Neutrophil (primary cell): ENCODE measurements around the gene CLCN2.
A peak's percentile ranks its signal among the peaks of the same experiment; 100 is the strongest.

Experiments used
- H3K27ac ChIP-seq: fragments of 200-600 bp; sonication (generic); 2 replicates; pipeline ENCODE4 v1.5.1; 2016; ENCODE audit warnings: mild to moderate bottlenecking, moderate library complexity
- H3K27me3 ChIP-seq: fragments of 200-600 bp; sonication (generic); 2 replicates; pipeline ENCODE4 v1.6.0; 2016; ENCODE audit warnings: mild to moderate bottlenecking
- H3K36me3 ChIP-seq: fragments of 200-600 bp; sonication (generic); 2 replicates; pipeline ENCODE4 v1.5.1; 2017
- H3K4me1 ChIP-seq, 2 experiments: fragments of 200-600 bp in 1 of 2; sonication (generic) in 1 of 2; 1 replicate in 1 of 2; 2 replicates in 1 of 2; pipeline versions ENCODE4 v1.5.1 to v1.6.1; 2013 to 2016; ENCODE audit warnings: low read depth in 1 of 2, low read length in 1 of 2, mild to moderate bottlenecking in 1 of 2, moderate library complexity in 1 of 2; ENCODE audit not compliant: control insufficient read depth in 1 of 2, insufficient read depth in 1 of 2
- H3K4me3 ChIP-seq, 2 experiments: fragments of 200-600 bp in 1 of 2; sonication (generic) in 1 of 2; 1 replicate in 1 of 2; 2 replicates in 1 of 2; pipeline ENCODE4 v1.5.1; 2013 to 2016; ENCODE audit warnings: low read depth in 1 of 2, low read length in 1 of 2, mild to moderate bottlenecking in 1 of 2, moderate library complexity in 1 of 2
- H3K9me3 ChIP-seq: fragments of 200-600 bp; sonication (generic); 2 replicates; pipeline ENCODE4 v1.5.1; 2016
- CTCF ChIP-seq: fragments of 200-600 bp; sonication (generic); IDR thresholded peaks from 2 replicates; pipeline ENCODE4 v1.5.1; 2016; ENCODE audit warnings: antibody characterized with exemption

Gene CLCN2

GRCh38 chr3:184379358-184380184 is 18.2 kb upstream of the CLCN2 start, which contains the start of gene CHRD:
CHRD (plus strand) TSS chr3:184380054; CDS start chr3:184380319, 265 bp downstream.
- no peak for TF ChIP-seq CTCF
- no peaks in the 10 kb centered on the region for H3K36me3 ChIP-seq
- H3K4me1 ChIP-seq, result peaks cover 17% of the 10 kb centered on the region in 2 experiments
- peaks cover 99% of the 10 kb centered on the region for H3K27me3 ChIP-seq
- peak within 1 kb of the TSS in 1 of 2 experiments; percentile 18 for H3K4me3 ChIP-seq
- no peaks in the 10 kb centered on the region for H3K9me3 ChIP-seq
- H3K27ac ChIP-seq, result no peak within 1 kb of the TSS

- no peak overlapping the region for H3K4me3 ChIP-seq
- no peak for TF ChIP-seq CTCF
Measured at GRCh38 chr3:184378651-184379357, 17.4 kb upstream of the CLCN2 start.

GRCh38 chr3:184377882-184378445 is 16.6 kb upstream of the CLCN2 start, which contains the start of gene THPO:
THPO (minus strand) TSS chr3:184378207; CDS start chr3:184376259, 1,948 bp downstream.
- no peak for TF ChIP-seq CTCF
- Histone ChIP-seq H3K4me1 (peaks cover 17% of the 10 kb centered on the region in 2 experiments), H3K36me3 (no peaks in the 10 kb centered on the region), H3K9me3 (no peaks in the 10 kb centered on the region), H3K27me3 (peaks cover 100% of the 10 kb centered on the region), H3K27ac (no peak within 1 kb of the TSS), H3K4me3 (no peak within 1 kb of the TSS)

More at GRCh38 chr3:184378651-184379357, 17.4 kb upstream of the CLCN2 start:
- no peaks in the 10 kb centered on the region for H3K9me3 ChIP-seq
- peaks cover 99% of the 10 kb centered on the region for H3K27me3 ChIP-seq
- no peaks in the 10 kb centered on the region for H3K36me3 ChIP-seq
- no peak overlapping the region for H3K27ac ChIP-seq
- H3K4me1 ChIP-seq, result peaks cover 17% of the 10 kb centered on the region in 2 experiments

- Histone ChIP-seq H3K27me3 (peaks cover 97% of the 10 kb centered on the region), H3K9me3 (no peaks in the 10 kb centered on the region), H3K4me3 (no peak overlapping the region), H3K36me3 (no peaks in the 10 kb centered on the region), H3K27ac (no peak overlapping the region), H3K4me1 (peaks cover 17% of the 10 kb centered on the region in 2 experiments)
- TF ChIP-seq CTCF, result no peak
Measured at GRCh38 chr3:184377374-184377773, 16.0 kb upstream of the CLCN2 start.

GRCh38 chr3:184375747-184376461 is 14.5 kb upstream of the CLCN2 start:
- Histone ChIP-seq H3K27me3 (peaks cover 82% of the 10 kb centered on the region), H3K4me1 (peaks cover 10 to 11% of the 10 kb centered on the region in 2 experiments), H3K4me3 (no peak overlapping the region), H3K36me3 (no peaks in the 10 kb centered on the region), H3K9me3 (no peaks in the 10 kb centered on the region), H3K27ac (no peak overlapping the region)
- no peak for TF ChIP-seq CTCF
